ENCODE measurements around the gene ARFGEF3.
"Not testable (repeated sequence)": the region's sequence is repeated elsewhere in the genome, so short reads cannot be mapped to it uniquely, and the experiment has no call there.

The ARFGEF3 gene

DNA sequence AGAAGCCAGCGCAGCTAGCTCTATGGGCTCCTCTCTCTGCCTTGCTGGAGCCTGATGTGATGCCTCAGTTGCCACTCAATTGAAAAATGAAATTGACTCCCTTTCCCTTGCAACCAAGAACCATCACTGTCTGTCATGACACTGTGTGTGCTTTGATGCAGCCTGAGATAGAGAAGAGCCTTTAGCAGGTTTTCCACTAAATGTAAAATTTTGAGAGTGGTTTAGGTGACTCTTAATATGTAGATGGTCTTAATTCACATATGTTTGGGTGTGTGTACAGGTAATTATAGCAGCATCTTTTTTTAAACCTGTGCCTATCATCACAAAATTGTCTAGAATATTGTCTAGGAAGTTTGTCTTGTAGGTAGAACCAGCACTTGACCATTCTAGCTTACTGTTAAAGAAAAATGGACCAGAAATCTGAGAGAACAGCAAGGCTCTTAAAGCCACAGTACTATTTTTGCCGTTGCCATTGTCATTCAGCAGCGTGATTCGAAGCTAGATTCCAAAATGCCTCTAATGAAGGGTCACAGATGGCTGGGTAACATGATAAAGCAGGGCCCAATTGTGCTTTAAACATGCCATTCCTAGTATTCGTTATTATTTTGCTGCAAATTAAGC is 1.3 kb downstream of the ARFGEF3 start:
- no peak for DNase-seq (ENCODE audit: low read depth)

DNA sequence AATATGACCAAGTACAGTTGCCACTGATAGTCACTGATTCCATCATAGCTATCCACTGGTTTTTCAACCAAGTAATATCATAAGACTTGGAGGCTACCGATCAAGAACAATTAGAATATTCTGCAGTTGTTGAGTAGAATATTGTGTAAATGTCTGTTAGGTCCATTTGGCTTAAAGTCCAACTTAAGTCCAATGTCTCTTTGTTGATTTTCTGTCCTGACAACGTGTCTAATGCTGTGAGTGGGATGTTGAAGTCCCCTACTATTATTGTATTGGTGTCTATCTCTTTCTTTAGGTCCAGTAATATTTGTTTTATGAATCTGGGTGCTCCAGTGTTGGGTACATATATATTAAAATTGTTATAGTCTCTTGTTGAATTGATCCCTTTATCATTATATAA is 13.9 kb downstream of the ARFGEF3 start:
- DNase-seq (ENCODE audit: low read depth) = no peak

DNA sequence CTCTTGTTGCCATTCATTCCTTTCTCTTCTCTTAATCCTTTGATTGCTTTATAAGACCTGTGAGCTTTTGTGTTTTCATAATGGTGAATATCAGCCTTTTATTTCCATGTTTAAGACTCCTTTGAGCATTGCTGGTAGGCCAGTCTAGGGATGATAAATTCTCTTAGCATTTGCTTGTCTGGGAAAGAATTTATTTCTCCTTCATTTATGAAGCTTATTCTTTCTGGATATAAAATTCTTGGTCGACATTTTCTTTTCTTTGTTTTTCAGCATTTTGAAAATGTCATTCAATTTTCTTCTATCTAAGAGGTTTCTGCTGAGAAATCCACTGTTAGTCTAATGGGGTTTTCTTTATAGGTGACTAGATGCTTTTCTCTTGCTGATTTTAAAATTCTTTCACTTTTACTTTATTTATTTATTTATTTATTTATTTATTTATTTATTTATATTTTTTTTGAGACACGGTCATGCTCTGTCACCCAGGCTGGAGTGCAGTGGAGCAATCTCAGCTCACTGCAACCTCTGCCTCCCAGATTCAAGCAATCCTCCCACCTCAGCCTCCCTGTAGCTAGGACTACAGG is 15.0 kb downstream of the ARFGEF3 start:
- no peak for DNase-seq (ENCODE audit: low read depth)

DNA sequence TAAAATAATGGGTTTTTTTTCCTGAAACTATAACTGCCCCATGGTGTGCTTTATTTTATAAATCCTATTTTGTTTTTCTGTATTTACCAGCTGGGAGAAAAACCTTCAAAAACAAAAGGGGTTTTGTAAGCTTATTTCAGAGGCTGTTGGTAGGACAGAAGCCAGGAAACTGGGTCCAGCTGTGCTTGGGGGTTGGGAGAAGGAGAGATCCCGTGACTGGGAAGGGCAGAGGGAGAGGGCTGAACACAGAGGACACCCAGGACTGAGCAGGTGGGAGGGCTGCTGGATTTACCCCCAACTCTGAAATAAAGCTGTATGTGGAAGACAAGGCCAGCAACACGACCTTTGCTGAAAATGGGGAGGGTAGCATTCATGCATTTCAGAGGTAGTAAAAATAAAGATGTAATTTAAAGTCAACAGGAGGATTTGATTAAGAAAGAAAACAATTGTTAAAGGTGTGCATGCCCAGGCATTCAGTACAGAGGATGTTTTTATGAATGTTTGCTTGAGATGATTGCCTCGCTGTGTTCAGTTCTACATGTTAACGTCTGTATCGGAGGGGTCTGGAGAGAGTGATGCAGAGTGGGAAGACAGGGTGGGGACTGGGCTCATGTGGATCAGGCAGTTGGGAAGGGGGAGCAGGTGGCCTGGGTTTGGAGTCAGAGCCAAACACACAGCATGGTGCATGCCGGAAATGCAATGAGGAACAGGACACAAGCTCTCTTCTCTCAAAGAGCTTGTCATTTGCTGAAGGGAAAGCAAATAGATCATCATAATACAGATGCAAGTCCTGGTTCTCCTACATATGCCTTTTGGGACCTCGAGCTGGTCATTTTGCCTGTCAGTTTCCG is 21.4 kb downstream of the ARFGEF3 start:
- no peak for DNase-seq (ENCODE audit: low read depth)

DNA sequence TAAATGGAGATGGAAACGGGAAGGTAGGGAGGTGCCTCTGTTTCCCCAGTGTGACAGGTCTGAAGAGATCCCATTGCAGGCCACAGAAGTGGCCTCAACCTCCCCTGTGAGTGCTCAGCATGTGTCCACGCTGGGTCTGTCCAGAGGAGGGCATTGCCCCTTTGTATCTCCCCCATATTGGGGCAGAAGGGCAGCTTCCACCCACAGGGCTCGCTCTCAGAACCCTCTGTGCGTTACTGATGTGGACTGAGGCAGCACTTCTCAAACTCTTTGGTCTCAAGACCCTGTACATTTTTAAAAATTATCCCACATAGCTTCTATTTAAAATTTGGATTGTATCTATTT is 22.0 kb downstream of the ARFGEF3 start:
- no peak for DNase-seq (ENCODE audit: low read depth)

DNA sequence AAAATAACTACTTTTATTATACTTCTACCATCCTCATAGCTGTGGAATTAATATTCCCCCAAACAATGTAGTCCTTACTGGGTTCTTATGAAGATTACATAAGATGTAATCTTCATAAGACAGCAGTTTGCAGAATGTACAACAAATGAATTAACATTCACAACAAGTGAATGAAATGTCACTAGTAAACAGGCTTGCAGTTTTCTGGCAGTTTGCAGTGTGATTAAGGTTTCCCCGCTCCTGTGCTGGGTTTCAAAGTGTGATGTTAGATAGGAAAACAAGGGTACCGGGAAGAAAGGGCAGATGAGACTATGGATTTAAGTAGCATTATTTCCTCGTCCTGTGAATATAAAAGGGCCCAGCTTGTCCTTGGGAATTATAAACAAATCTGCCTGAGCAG is 22.5 kb downstream of the ARFGEF3 start:
- DNase-seq (ENCODE audit: low read depth) = no peak

DNA sequence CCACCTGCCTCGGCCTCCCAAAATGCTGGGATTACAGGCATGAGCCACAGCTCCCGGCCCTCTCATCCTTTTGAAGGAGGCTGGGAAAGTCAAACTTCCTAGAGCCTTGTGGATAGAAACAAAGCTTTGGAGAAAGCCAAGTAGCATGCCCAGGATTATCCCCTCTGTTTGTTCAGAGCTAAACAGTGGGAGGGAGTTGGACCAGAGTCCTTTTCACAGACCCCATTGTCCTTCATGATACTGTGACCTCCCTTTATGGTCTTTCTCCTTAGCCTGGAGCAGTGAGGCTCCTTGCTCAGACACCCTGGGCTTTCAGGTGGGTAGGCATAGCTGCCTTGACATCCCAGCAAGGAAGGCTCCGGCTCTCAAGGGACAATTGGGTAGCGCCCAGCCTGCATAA is 25.4 kb downstream of the ARFGEF3 start:
- no peak for DNase-seq (ENCODE audit: low read depth)

DNA sequence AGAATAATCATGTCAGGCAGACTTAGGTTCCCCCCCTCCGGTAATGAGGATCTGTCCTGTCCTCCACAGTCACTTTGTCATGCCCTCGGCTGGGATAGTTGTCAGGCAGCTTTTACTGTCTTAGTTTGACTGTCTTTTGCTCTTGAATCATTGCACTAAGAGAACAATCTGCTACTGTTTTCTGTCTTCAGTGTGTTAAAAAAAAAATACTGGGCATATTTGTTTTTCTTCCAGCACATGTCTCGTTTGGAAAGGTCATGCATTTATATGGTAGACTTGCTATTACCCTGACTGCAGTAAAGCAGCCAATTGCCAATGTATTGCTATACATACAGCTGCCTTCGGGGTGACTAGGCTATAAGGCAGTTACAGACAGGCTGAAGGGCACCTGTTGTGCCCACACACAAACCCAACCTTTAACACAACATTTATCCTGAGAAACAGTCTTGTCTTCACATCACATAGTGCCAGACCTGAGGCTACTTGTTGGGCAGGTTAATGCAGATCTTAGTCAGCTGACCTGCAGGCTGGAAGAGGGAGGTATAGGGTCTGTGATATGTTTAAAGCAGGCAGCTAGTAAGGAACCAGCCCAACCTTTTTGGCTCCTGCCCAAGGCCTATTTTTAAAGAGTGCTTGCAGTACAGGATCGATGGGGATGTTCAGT is 26.7 kb downstream of the ARFGEF3 start:
- no peak for DNase-seq (ENCODE audit: low read depth)

DNA sequence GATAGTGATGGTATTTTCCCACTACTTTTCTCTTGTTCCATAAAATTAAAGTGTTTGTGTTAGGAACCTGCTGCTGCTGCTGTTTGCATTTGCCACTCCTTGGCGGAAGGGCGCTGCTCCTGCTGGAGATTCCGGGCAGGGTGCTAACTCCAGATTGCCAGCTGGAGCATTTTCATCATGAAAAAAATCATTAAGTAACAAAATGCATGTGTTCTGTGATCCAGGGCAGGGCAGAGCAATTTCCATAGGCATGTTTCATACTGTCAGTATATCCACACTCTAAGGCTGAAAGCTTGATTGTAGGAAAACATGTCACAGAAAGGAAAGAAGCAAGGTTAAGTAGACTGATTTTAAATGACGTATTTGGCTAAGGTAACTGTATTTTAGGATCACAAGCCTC is 32.5 kb downstream of the ARFGEF3 start:
- no peak for DNase-seq (ENCODE audit: low read depth)

DNA sequence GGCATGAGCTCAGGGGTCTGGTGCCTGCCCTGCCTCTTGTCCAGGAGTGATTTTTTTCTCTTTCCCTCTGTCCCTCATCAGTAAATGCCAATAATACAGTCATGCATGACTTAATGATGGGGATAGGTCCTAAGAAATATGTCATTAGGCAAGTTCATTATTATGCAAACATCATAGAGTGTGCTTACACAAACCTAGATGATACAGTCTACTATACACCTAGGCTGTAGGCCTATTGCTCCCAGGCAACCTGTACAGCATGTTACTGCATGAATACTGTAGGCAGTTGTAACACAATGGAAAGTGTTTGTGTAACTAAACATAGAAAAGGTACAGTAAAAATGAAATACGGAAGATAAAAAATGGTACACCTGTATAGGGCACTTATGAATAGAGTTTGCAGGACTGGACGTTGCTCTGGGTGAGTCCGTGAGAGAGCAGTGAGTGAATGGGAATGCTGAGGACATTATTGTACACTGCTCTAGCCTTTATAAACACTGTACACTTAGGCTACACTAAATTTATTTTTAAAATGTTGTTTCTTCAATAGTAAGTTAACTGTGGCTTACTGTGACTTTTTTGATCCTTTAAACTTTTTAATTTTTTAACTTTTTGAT is 34.5 kb downstream of the ARFGEF3 start:
- no peak for DNase-seq (ENCODE audit: low read depth)

DNA sequence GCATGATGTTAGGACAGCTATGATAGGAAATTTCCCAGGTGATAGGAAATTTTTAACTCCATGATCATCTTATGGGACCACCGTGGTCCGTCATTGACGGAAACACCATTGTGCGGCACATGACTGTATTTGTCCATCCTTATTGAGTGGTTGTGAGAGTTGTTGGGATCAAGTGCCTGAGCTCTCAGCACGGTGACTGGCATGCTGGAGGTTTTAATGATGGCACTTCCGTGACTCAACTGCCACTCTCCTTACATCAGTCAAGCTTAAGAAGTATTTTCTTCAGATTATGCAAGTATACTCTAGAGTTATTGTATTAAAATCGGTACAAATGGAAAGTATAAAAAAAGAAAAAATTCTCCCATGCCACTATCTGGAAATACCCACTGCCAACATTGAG is 35.8 kb downstream of the ARFGEF3 start:
- no peak for DNase-seq (ENCODE audit: low read depth)

DNA sequence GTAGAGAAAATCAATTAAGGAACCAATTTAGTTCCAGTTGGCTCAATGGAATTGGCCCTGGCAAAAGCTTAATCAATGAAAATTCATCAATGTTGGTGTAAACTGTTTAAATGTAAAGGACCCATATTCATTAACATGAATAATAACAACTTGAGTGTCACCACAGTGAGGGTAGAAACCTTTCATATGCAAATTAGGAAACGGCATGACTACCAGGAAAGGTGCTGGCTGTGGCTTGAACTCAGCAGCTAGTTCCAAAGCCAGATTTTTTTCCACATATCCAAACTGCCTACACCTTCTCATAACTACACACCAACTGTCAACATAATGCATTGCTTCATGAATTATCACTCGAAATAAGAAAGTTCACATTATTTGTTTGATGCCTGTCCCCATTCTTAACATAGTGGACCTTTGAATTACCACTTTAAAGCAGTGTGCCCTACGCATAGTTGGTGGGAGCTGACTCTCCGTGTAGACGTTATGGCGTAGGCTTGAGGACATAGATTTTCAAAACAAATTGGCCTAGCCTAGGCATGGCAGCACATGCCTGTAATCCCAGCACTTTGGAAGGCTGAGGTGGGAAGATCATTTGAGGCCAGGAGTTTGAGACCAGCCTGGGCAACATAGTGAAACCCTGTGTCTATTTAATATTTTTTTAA is 36.8 kb downstream of the ARFGEF3 start:
- no peak for DNase-seq (ENCODE audit: low read depth)

DNA sequence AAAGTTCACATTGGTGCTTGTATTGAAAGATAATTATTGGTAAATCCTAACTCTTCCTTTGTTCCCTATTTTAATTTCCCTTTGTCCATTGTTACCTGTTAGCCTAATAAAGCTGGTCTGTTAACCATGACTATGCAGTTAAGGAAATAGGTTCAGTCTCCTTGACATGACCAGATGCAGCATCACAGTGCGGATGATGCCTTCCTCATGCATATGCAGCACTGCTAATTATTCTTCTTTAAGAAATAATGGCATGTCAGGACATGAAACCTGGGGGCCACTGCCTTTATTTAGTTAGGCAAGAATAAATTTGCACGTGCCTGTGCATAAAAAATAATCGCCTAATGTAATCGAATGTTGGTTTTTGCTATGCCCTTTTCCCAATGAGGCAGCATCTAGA is 40.1 kb downstream of the ARFGEF3 start:
- no peak for DNase-seq (ENCODE audit: low read depth)

DNA sequence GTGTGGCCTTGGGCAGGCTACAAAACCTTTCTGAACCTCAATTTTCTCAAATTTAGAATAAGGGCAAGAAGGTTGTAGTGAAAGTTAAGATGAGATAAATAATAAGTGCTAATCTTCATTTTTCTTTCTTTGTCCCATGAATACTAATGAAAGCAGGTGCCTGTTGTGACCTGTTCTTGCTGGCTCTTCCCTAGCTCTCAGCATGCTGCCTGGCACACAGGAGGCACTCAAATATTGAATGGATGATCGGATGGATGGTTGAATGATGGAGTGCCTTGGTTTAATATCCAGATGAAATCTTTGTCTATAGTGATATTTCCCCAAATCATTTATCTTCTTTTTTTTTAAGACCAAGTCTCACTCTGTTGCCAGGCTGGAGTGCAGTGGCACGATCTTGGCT is 41.6 kb downstream of the ARFGEF3 start:
- DNase-seq (ENCODE audit: low read depth) = no peak

DNA sequence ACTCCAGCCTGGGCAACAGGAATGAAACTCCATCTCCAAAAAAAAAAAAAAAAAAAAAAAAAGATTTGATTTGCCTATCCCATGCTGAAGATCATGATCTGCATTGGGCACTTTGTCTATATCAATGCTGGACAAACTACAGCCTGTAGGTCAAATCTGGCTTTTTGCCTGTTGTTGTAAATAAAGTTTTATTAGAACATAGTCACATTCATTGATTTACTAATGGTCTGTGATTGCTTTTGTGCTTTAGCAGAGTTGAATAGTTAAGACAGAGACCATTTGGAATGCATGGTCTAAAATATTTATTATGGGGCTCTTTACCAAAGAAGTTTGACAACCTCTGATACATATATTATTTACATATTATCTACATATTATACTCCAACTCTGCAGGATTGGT is 42.6 kb downstream of the ARFGEF3 start:
- no peak for DNase-seq (ENCODE audit: low read depth)

DNA sequence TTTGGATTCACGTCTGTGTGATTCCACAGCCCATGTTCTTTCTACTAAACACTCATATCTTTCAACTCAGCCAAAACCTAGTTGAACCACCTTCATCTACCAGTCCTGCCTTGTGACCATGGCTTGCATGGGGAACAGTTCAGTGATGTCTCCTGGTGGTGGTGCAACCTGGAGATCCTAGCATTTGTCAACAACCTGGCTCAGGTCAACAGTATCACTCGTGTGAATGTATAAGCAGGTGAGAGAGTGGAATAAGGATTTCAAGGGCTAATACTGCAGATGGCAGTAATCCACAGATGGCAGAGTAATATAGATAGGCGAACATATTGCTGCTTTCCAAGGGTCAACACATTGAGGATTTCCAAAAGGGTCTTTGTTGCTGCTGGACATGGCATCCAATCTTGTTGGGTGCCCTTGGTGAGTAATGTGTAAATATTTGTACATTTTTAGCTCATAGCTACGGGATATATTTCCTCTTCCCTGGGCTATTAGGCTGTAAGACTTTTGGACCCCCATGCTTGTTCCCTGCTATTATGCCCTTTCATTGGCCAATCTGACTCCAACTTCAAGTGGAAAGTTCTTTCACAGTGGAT is 43.1 kb downstream of the ARFGEF3 start:
- no peak for DNase-seq (ENCODE audit: low read depth)

DNA sequence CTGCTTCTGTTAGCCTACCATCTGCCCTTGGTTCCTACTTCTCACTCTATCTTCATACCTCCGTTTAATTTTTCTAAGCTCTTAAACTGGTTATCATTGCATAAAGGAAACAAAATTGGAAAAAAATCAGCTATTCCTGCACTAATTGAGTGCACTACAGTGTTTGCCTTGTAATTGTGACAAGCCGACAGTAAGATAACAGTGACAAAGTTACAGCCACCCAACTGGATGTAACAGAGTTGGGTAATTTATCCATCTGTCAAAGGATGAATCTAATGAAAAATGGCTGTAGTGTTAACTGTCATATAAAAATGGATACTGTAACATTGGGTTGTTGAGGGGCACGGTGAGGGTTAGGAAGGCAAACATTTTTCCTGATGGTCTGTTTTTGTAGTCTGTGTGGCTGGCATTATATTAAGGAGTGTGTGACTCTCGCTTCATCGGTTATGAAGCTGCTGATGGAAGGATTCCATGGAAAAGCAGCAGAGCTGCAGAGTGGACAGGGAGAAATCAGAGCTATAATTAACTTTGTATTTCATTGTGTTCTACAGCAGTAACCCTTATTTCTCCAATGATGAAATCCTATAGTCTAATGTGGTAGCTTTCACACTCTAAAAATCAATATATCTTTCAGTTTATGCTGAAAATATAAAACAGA is 43.8 kb downstream of the ARFGEF3 start:
- DNase-seq (ENCODE audit: low read depth) = no peak

DNA sequence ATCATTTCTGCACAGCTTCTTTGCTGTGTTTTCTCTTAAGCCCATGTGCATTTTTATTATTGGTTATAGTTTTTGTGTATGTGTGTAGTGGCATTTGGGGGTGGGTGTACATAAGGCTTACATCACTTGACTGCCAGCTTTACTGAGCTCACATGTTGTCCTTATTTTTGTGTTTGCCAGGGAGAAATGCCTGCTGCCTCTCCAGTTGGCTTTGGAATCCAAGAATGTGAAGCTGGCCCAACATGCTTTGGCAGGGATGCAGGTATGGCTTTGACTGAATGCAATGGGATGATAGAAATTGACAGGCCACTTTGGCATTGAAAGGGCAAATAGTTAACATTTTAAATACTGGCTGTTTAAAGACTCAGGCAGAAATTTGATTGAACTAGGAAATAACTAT is 45.1 kb downstream of the ARFGEF3 start:
- DNase-seq (ENCODE audit: low read depth) = no peak

DNA sequence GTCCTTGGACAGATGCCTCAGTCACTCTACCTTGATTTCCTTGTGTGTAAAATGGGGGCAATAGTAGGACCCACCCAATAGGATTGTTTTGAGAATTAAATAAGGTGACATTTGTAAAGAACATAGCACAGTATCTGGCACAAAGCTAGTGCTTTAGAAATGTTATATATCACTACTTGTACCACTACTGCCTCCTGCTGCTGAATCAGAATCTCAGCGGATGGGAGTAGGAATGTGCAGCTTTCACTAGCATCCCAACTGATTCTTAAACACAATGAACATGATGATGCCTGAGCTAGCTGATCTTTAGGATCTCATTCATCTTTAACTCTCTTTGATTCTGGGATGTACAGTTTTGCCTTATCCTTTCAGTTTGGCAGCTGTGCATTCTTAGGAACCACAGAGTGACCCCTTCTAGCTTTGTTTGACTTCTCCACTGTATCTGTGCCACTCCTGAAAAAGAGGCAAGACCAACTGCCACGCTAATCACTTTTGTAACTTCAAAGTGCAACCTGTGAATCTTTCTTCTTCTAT is 49.4 kb downstream of the ARFGEF3 start:
- DNase-seq (ENCODE audit: low read depth) = no peak

DNA sequence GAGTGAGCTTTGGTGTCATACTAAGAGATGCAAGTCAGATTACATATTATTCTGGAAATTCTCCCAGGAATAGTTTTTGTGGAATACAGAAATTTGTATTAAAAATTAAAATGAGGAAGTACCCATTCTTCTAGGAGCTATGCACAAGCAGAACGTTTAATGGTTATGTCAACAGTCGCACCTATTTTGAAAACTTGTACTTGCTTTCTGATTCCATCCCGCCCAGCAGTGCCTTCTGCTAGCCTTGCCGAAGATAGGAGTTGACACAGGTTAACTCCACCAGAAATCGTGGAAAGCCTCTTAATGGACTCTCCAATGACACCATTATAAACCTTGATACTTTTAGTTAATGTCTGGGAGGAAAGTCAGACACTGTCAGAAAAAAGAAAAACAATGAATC is 49.9 kb downstream of the ARFGEF3 start:
- DNase-seq (ENCODE audit: low read depth) = no peak

DNA sequence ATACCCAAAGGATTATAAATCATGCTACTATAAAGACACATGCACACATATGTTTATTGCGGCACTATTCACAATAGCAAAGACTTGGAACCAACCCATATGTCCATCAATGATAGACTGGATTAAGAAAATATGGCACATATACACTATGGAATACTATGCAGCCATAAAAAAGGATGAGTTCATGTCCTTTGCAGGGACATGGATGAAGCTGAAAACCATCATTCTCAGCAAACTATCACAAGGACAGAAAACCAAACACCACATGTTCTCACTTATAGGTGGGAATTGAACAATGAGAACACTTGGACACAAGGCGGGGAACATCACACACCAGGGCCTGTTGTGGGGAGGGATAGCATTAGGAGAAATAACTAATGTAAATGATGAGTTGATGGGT is 50.8 kb downstream of the ARFGEF3 start:
- not testable (repeated sequence) for DNase-seq (ENCODE audit: low read depth)
